Measurements from ENCODE around the gene TPPP2.

TPPP2 gene

GRCh38 chr14:21053184-21054122 lies 23.4 kb downstream of the TPPP2 start:
- TF ChIP-seq POLR2A (IDR thresholded peaks at IDR 0.05; ENCODE audit: low read length) = no peak
- no peak for DNase-seq

GRCh38 chr14:21054123-21054767 lies 24.2 kb downstream of the TPPP2 start:
- TF ChIP-seq GATA1 (IDR thresholded peaks at IDR 0.05; ENCODE audit: low read depth, low read length) = no peak
- no peak for TF ChIP-seq POLR2A (IDR thresholded peaks at IDR 0.05; ENCODE audit: low read length)
- no peak for DNase-seq

GRCh38 chr14:21054768-21055145 lies 24.7 kb downstream of the TPPP2 start:
- TF ChIP-seq POLR2A (IDR thresholded peaks at IDR 0.05; ENCODE audit: low read length) (no peak), GATA1 (IDR thresholded peaks at IDR 0.05; ENCODE audit: low read depth, low read length) (no peak)
- DNase-seq = no peak

- no peak for TF ChIP-seq GATA1 (IDR thresholded peaks at IDR 0.05; ENCODE audit: low read depth, low read length)
- no peak for TF ChIP-seq POLR2A (IDR thresholded peaks at IDR 0.05; ENCODE audit: low read length)
- no peak for DNase-seq
Observed at GRCh38 chr14:21055432-21056117, 25.6 kb downstream of the TPPP2 start.

- no peak for DNase-seq
- TF ChIP-seq POLR2A (IDR thresholded peaks at IDR 0.05; ENCODE audit: low read length) (no peak), GATA1 (IDR thresholded peaks at IDR 0.05; ENCODE audit: low read depth, low read length) (no peak)
Observed at GRCh38 chr14:21056520-21057163, 26.6 kb downstream of the TPPP2 start.

GRCh38 chr14:21057803-21058675 lies 28.0 kb downstream of the TPPP2 start, which contains the start of gene RNASE8:
Gene RNASE8, plus strand, starts transcription at chr14:21057822. Its CDS starts 71 bp downstream, at chr14:21057893.
- no peak for DNase-seq
- TF ChIP-seq GATA1 (IDR thresholded peaks at IDR 0.05; ENCODE audit: low read depth, low read length) (no peak), POLR2A (IDR thresholded peaks at IDR 0.05; ENCODE audit: low read length) (no peak)

GRCh38 chr14:21058903-21059302 lies 28.9 kb downstream of the TPPP2 start:
- TF ChIP-seq GATA1 (IDR thresholded peaks at IDR 0.05; ENCODE audit: low read depth, low read length) (no peak), POLR2A (IDR thresholded peaks at IDR 0.05; ENCODE audit: low read length) (no peak)
- no peak for DNase-seq

- no peak for TF ChIP-seq GATA1 (IDR thresholded peaks at IDR 0.05; ENCODE audit: low read depth, low read length)
- no peak for TF ChIP-seq POLR2A (IDR thresholded peaks at IDR 0.05; ENCODE audit: low read length)
- no peak for DNase-seq
Observed at GRCh38 chr14:21059842-21060613, 30.0 kb downstream of the TPPP2 start.

GRCh38 chr14:21060614-21061346 lies 30.8 kb downstream of the TPPP2 start:
- TF ChIP-seq GATA1 (IDR thresholded peaks at IDR 0.05; ENCODE audit: low read depth, low read length) (no peak), POLR2A (IDR thresholded peaks at IDR 0.05; ENCODE audit: low read length) (no peak)
- DNase-seq = no peak

GRCh38 chr14:21061347-21061668 lies 31.3 kb downstream of the TPPP2 start:
- no peak for TF ChIP-seq GATA1 (IDR thresholded peaks at IDR 0.05; ENCODE audit: low read depth, low read length)
- no peak for TF ChIP-seq POLR2A (IDR thresholded peaks at IDR 0.05; ENCODE audit: low read length)
- no peak for DNase-seq

GRCh38 chr14:21063479-21063878 lies 33.5 kb downstream of the TPPP2 start:
- TF ChIP-seq POLR2A (IDR thresholded peaks at IDR 0.05; ENCODE audit: low read length) (no peak), GATA1 (IDR thresholded peaks at IDR 0.05; ENCODE audit: low read depth, low read length) (no peak)
- DNase-seq = no peak

Measured in erythroblast (primary cell).